CD4-positive, alpha-beta T cell (primary cell): ENCODE results near the gene SP1. TPM values are rescaled to one million over a fixed set of nuclear protein-coding genes. Genes with fewer than 3 reads are reported as not detected.

Experiments used
- ATAC-seq: fragments of 200-7000 bp; cut with Tn5 transposase; one replicate; pipeline ENCODE4 v1.10.0; 2022; ENCODE audit warnings: mild to moderate bottlenecking; ENCODE audit not compliant: poor library complexity
- CTCF ChIA-PET: fragments of 350-600 bp; sonication (Branson Sonifier 250); formaldehyde crosslinking; loops from one replicate; lab custom pipeline; 2021; ENCODE audit warnings: antibody characterized with exemption, inconsistent platforms; lab: Charles Lee
- POLR2A ChIA-PET: fragments of 350-600 bp; sonication (Branson Sonifier 250); formaldehyde crosslinking; loops from one replicate; lab custom pipeline; 2021; ENCODE audit warnings: antibody characterized with exemption, inconsistent platforms; lab: Charles Lee
- DNase-seq, 14 experiments: peaks; one replicate each; pipeline ENCODE4 v3.0.0-alpha.2; 2013 to 2020; ENCODE audit warnings: mixed read lengths in 2 of 14
- H3K27ac ChIP-seq, 2 donors: one replicate each; pipeline versions ENCODE4 v1.5.1 to v1.7.0; 2013; ENCODE audit warnings: low read length in 2 of 2, low read depth in 1 of 2, mild to moderate bottlenecking in 1 of 2
- H3K27me3 ChIP-seq, 2 experiments: 1 replicate in 1 of 2; 2 replicates in 1 of 2; pipeline versions ENCODE4 v1.6.1 to v1.7.0; 2013; ENCODE audit warnings: low read length in 2 of 2, control low read depth in 1 of 2, mild to moderate bottlenecking in 1 of 2, moderate library complexity in 1 of 2; ENCODE audit not compliant: insufficient read depth in 2 of 2, control insufficient read depth in 1 of 2
- H3K36me3 ChIP-seq: one replicate; pipeline ENCODE4 v1.6.1; 2013; ENCODE audit warnings: low read length, control low read depth; ENCODE audit not compliant: insufficient read depth
- H3K4me1 ChIP-seq: one replicate; pipeline ENCODE4 v1.6.1; 2013; ENCODE audit warnings: low read length, control low read depth; ENCODE audit not compliant: insufficient read depth
- H3K4me3 ChIP-seq: one replicate; pipeline ENCODE4 v1.5.1; 2013; ENCODE audit warnings: mild to moderate bottlenecking, low read length, moderate library complexity
- H3K9me3 ChIP-seq, 2 experiments: 1 replicate in 1 of 2; 2 replicates in 1 of 2; pipeline versions ENCODE4 v1.6.1 to v1.7.0; 2013; ENCODE audit warnings: low read length in 2 of 2, mild to moderate bottlenecking in 2 of 2, control low read depth in 1 of 2, moderate library complexity in 1 of 2; ENCODE audit not compliant: control insufficient read depth in 1 of 2, insufficient read depth in 1 of 2
- H3K27ac Mint-ChIP-seq: one replicate; pipeline ENCODE4 v1.8.0; 2020; ENCODE audit warnings: mixed read lengths
- H3K27me3 Mint-ChIP-seq: one replicate; pipeline ENCODE4 v1.8.0; 2021; ENCODE audit warnings: mixed read lengths
- H3K36me3 Mint-ChIP-seq: one replicate; pipeline ENCODE4 v1.8.0; 2021; ENCODE audit warnings: low read depth, mixed read lengths
- H3K4me1 Mint-ChIP-seq: one replicate; pipeline ENCODE4 v1.8.0; 2021; ENCODE audit warnings: low read depth, mixed read lengths
- H3K4me3 Mint-ChIP-seq: one replicate; pipeline ENCODE4 v1.8.0; 2020; ENCODE audit warnings: mild to moderate bottlenecking, mixed read lengths
- H3K9me3 Mint-ChIP-seq: one replicate; pipeline ENCODE4 v1.8.0; 2020; ENCODE audit warnings: mixed read lengths
- intact Hi-C, 2 experiments: fragments of 100-400 bp; cut with DNase I in 1 of 2; cut with micrococcal nuclease in 1 of 2; formaldehyde crosslinking; loops; one replicate each; pipeline versions ENCODE4 v1.15.1 to v1.9.0; 2023 to 2025; cut with DNase I, micrococcal nuclease
- total RNA-seq, 174 experiments: library from RNA in 2 of 174; stranded (reverse) in 2 of 174; gene quantifications; one replicate each; pipeline ENCODE4 v1.2.3 and lab custom pipeline; 2021 to 2026
- TF ChIP-seq, protein P1 (sequence below): fragments of 200-600 bp; IDR thresholded peaks from one replicate; pipeline ENCODE4 v1.8.0; 2022; ENCODE audit warnings: antibody characterized with exemption, mild to moderate bottlenecking

The SP1 gene
- total RNA-seq, 2 experiments from 2014 or later = 42.3 to 43.3 TPM

DNA sequence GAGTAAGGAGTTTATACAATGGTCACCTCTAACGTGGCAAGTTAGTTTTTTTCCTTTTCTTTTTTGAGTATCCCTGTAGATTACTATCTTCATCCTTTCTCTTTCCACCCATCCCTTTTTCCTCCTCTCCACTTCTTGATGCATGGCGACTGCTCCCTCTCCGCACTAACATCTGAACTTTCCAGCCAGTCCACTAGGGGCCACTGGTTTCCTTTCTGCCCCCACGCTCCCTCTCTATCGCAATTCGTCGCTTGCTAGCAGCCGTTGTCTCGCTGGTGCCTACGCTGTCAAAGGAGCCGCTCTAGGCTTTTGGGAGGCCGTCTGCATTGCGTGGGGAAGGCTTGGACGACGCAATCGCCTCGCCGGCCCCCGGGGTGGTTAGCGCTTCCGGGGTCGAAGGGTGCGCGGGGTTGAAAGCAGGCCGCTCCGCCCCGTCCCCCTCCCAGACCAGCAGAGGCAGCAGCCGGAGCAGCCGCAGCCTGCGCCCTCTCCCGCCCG, 71.7 kb downstream of the SP1 start, which contains the start of gene PCBP2:
TSS of gene PCBP2 (plus strand) at position 442 of the 498 bp plus-strand sequence. CDS start 2,699 bp downstream, outside the sequence.
- Mint-ChIP-seq H3K4me1 (peaks cover 46% of the 10 kb centered on the region), H3K4me3 (peak within 1 kb of the TSS; percentile 98), H3K9me3 (no peaks in the 10 kb centered on the region), H3K27me3 (no peaks in the 10 kb centered on the region), H3K36me3 (peaks cover 66% of the 10 kb centered on the region), H3K27ac (peak within 1 kb of the TSS; percentile 89)
- Histone ChIP-seq H3K4me1 (peaks cover 16% of the 10 kb centered on the region), H3K9me3 (no peaks in the 10 kb centered on the region), H3K4me3 (peak within 1 kb of the TSS; percentile 86), H3K27me3 (no peaks in the 10 kb centered on the region), H3K27ac (peak within 1 kb of the TSS; percentile 93), H3K36me3 (peaks cover 53% of the 10 kb centered on the region)
- ATAC-seq (peak; percentile 93), DNase-seq (peak; percentile 93 to 99 (median 97))
- intact Hi-C loops = loop anchor here (1.0 to 10.0 kb wide), 6 partner anchors 10 to 447 kb away; partner anchors contain the start of genes TARBP2 (in 2 of the 2), AAAS (in 1 of the 2), EIF4B (in 1 of the 2) and PRR13 (in 1 of the 2)
- TF ChIP-seq, protein P1, sequence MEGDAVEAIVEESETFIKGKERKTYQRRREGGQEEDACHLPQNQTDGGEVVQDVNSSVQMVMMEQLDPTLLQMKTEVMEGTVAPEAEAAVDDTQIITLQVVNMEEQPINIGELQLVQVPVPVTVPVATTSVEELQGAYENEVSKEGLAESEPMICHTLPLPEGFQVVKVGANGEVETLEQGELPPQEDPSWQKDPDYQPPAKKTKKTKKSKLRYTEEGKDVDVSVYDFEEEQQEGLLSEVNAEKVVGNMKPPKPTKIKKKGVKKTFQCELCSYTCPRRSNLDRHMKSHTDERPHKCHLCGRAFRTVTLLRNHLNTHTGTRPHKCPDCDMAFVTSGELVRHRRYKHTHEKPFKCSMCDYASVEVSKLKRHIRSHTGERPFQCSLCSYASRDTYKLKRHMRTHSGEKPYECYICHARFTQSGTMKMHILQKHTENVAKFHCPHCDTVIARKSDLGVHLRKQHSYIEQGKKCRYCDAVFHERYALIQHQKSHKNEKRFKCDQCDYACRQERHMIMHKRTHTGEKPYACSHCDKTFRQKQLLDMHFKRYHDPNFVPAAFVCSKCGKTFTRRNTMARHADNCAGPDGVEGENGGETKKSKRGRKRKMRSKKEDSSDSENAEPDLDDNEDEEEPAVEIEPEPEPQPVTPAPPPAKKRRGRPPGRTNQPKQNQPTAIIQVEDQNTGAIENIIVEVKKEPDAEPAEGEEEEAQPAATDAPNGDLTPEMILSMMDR = peak; percentile 87
- ChIA-PET CTCF (interaction anchor here (0.7 to 3.0 kb wide), 5 partner anchors 9 to 128 kb away, joined by 3 to 14 read pairs (median 4); partner anchors contain the start of genes MAP3K12, PRR13 and TARBP2), POLR2A (interaction anchor here (0.6 to 1.4 kb wide), 3 partner anchors 10 to 57 kb away, joined by 3 to 5 read pairs (median 4); partner anchors contain the start of gene PRR13)

DNA sequence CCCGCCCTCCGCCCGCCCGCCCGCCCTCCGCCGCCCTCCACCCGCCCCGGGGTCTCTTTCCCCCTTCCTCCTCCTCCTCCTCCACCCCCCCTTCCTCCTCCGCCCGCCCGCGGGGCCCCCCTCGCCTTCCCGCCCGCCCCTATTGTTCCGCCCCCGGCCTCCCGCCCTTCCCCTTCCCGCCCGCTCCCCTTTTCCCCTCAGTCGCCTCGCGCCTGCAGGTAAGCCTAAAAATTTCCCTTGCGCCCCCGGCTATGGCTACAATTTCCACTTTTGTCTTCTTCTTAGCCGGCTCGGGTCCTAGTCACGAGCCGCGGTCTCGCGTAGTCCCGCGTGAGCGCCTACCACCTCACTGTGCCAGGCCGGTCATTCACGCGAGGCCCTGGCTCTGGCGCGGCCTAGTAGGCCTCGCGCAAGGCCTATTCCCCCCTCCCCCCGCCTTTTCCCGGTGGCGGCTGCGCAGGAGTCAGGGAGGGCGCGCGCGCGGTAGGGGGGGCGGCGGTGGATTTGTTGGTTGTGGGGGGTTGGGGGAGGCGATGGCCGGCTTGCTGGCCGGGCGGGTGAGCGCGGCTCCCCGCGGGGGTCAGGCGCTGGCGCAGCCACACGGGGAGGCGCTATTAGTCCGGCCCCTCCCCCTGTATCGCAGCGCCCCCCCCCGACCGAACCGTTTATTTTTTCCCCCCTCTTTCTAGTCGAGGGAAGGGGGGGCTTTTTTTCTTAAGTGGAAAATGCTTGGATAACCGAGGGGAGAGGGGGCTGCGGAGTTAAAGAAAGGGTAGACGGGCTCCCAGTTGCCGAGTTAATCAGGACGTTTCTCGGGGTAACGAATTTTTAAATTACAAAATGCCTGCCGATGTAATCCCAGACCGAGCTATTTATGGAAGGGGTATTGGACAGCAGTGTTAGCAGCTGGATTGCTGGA, 72.4 kb downstream of the SP1 start:
- intact Hi-C loops = loop anchor here (1.0 to 10.0 kb wide), 4 partner anchors 48 to 448 kb away; partner anchors contain the start of genes TARBP2 (in 2 of the 2) and EIF4B (in 1 of the 2)
- ChIA-PET CTCF (interaction anchor here (0.6 to 3.0 kb wide), 7 partner anchors 10 to 48 kb away, joined by 3 to 14 read pairs (median 5); partner anchors contain the start of genes MAP3K12, PRR13 and TARBP2), POLR2A (interaction anchor here (1.0 to 1.6 kb wide), 4 partner anchors 11 to 73 kb away, joined by 4 to 10 read pairs (median 6); partner anchors contain the start of genes PRR13, SP1 and TARBP2)
- Histone ChIP-seq H3K9me3 (no peaks in the 10 kb centered on the region), H3K4me1 (peaks cover 16% of the 10 kb centered on the region), H3K4me3 (peak overlapping the region; percentile 86), H3K36me3 (peaks cover 54% of the 10 kb centered on the region), H3K27me3 (no peaks in the 10 kb centered on the region), H3K27ac (peak overlapping the region; percentile 93)
- Mint-ChIP-seq H3K4me3 (peak overlapping the region; percentile 98), H3K27me3 (no peaks in the 10 kb centered on the region), H3K36me3 (peaks cover 70% of the 10 kb centered on the region), H3K27ac (peak overlapping the region; percentile 89), H3K9me3 (no peaks in the 10 kb centered on the region), H3K4me1 (peaks cover 49% of the 10 kb centered on the region)
- peak; percentile 64 to 90 (median 76) for DNase-seq
- TF ChIP-seq, protein P1 = peak; percentile 51
- ATAC-seq = peak; percentile 26
